Body of pancreas (tissue), 4 donors: ENCODE data around the gene GARIN5B.

Experiments used
- CTCF ChIP-seq, 7 experiments: fragments of 450-650 bp in 4 of 7; fragments of 200-600 bp in 3 of 7; sonication (generic) in 3 of 7; IDR thresholded peaks; one replicate each; pipeline ENCODE4 v1.5.1; 2016 to 2019; ENCODE audit warnings: antibody characterized with exemption in 7 of 7
- POLR2A ChIP-seq, 3 donors: fragments of 450-650 bp; IDR thresholded peaks; one replicate each; pipeline ENCODE4 v1.6.1; 2016; ENCODE audit warnings: antibody characterized with exemption in 3 of 3, mild to moderate bottlenecking in 2 of 3

- no peak for TF ChIP-seq CTCF (IDR thresholded peaks at IDR 0.05)
- no peak for TF ChIP-seq POLR2A (IDR thresholded peaks at IDR 0.05)
Measured at GRCh38 chr19:55386493-55386971, 23.5 kb upstream of the GARIN5B start.
